Osteoblast (primary cell): ENCODE measurements around the gene CHN2. TPM values are rescaled to one million over a fixed set of nuclear protein-coding genes. Genes with fewer than 3 reads are reported as not detected.

Source experiments
- DNase-seq: peaks from one replicate; pipeline ENCODE4 v3.0.0; 2011; ENCODE audit warnings: low spot score, mixed read lengths; ENCODE audit not compliant: insufficient read length; ENCODE audit errors: missing footprints
- H2AFZ ChIP-seq: 2 replicates; pipeline ENCODE4 v1.6.0; 2011; ENCODE audit warnings: mild to moderate bottlenecking, low read length
- H3K27ac ChIP-seq: 2 replicates; pipeline ENCODE4 v1.5.1; 2011; ENCODE audit warnings: mild to moderate bottlenecking, low read depth, low read length, moderate library complexity
- H3K27me3 ChIP-seq: 2 replicates; pipeline ENCODE4 v1.6.0; 2012; ENCODE audit warnings: mild to moderate bottlenecking, control low read depth, inconsistent platforms, low read length, moderate library complexity; ENCODE audit not compliant: insufficient read depth
- H3K36me3 ChIP-seq: 2 replicates; pipeline ENCODE4 v1.5.1; 2011; ENCODE audit warnings: mild to moderate bottlenecking, low read length, control low read depth, moderate library complexity; ENCODE audit not compliant: insufficient read depth
- H3K4me1 ChIP-seq: 2 replicates; pipeline ENCODE4 v1.5.1; 2011; ENCODE audit warnings: mild to moderate bottlenecking, low read length, control low read depth, moderate library complexity; ENCODE audit not compliant: insufficient read depth
- H3K4me2 ChIP-seq: 2 replicates; pipeline ENCODE4 v1.6.0; 2011; ENCODE audit warnings: mild to moderate bottlenecking, low read length; ENCODE audit not compliant: insufficient read depth
- H3K4me3 ChIP-seq: fragments of 200-600 bp; sonication (generic); 3 replicates; pipeline ENCODE4 v1.5.1; 2012; ENCODE audit warnings: mild to moderate bottlenecking, low read length, inconsistent platforms; ENCODE audit not compliant: insufficient read depth
- H3K79me2 ChIP-seq: 2 replicates; pipeline ENCODE4 v1.6.0; 2012; ENCODE audit warnings: mild to moderate bottlenecking, low read length, control low read depth, inconsistent platforms; ENCODE audit not compliant: insufficient read depth
- H3K9me3 ChIP-seq: 2 replicates; pipeline ENCODE4 v1.5.1; 2011; ENCODE audit warnings: low read depth, low read length, control low read depth
- H4K20me1 ChIP-seq: 2 replicates; pipeline ENCODE4 v1.6.0; 2012; ENCODE audit warnings: mild to moderate bottlenecking, low read length, control low read depth; ENCODE audit not compliant: insufficient read depth
- CTCF ChIP-seq: IDR thresholded peaks from 2 replicates; pipeline ENCODE4 v1.5.1; 2011; ENCODE audit warnings: mild to moderate bottlenecking, low read depth, low read length, moderate library complexity; ENCODE audit errors: extremely low read depth
- total RNA-seq: library from RNA; depleted of rRNA; stranded (reverse); fragments of >200 nt; gene quantifications from 2 replicates; pipeline ENCODE4 v1.2.3, GENCODE V29; 2012

CHN2 gene
- total RNA-seq, 1 donor: under 0.01 TPM

DNA sequence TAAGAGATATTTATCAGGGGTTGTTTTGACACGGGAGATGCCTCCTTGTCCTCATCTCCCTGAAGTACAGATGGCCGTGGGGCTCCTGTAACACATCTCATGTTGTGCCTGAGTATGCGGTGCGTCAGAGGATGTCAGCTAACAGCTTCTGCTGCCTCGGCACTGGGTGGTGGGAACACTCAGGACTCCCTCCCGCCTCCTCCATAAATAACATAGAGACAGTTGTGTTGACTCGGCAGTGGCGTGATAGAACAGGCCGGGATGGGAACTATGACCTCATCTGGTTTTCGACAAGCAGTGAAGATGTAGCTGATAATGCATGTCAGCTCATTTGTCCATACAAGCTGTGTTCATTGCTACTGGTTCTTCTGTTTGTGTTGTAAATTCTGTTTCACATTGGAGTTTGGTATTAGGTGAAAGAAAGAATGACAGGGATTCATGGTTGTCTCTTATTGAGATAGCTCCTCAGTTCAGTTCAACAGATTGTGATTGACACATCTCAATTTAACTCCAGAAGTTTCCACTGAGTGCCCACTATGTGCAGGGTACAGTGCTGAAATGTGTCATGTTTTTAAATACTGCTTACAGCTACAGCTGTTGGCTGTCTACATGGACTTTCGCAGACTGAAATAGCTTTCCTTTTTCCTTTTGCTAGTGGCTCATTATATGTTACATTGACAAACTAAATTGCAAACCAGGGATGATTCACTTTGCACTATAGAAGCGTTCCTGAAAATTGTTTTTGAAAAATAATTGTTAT lies 87.4 kb downstream of the CHN2 start:
- Histone ChIP-seq H3K27ac (no peak overlapping the region), H3K27me3 (peaks cover 29% of the 10 kb centered on the region), H3K9me3 (no peaks in the 10 kb centered on the region), H3K36me3 (no peaks in the 10 kb centered on the region), H3K4me1 (peaks cover 11% of the 10 kb centered on the region), H3K4me3 (no peak overlapping the region), H3K79me2 (no peaks in the 10 kb centered on the region), H4K20me1 (no peaks in the 10 kb centered on the region), H3K4me2 (no peak overlapping the region), H2AFZ (no peak overlapping the region)
- TF ChIP-seq CTCF: no peak
- DNase-seq: no peak

GRCh38 chr7:29282819-29283414 lies 88.3 kb downstream of the CHN2 start:
- H3K79me2 ChIP-seq: no peaks in the 10 kb centered on the region
- H4K20me1 ChIP-seq: no peaks in the 10 kb centered on the region
- no peaks in the 10 kb centered on the region for H3K9me3 ChIP-seq
- H3K36me3 ChIP-seq: no peaks in the 10 kb centered on the region
- peaks cover 29% of the 10 kb centered on the region for H3K27me3 ChIP-seq
- no peak for DNase-seq
- H2AFZ ChIP-seq: no peak overlapping the region
- TF ChIP-seq CTCF: no peak
- no peak overlapping the region for H3K4me3 ChIP-seq
- no peak overlapping the region for H3K4me2 ChIP-seq
- H3K27ac ChIP-seq: no peak overlapping the region
- H3K4me1 ChIP-seq: peaks cover 11% of the 10 kb centered on the region

GRCh38 chr7:29284696-29285443 lies 90.3 kb downstream of the CHN2 start:
- no peak overlapping the region for H3K27ac ChIP-seq
- peaks cover 39% of the 10 kb centered on the region for H3K27me3 ChIP-seq
- TF ChIP-seq CTCF: no peak
- H3K79me2 ChIP-seq: no peaks in the 10 kb centered on the region
- H2AFZ ChIP-seq: no peak overlapping the region
- no peak overlapping the region for H3K4me3 ChIP-seq
- no peaks in the 10 kb centered on the region for H3K36me3 ChIP-seq
- no peak overlapping the region for H3K4me2 ChIP-seq
- H3K9me3 ChIP-seq: no peaks in the 10 kb centered on the region
- peaks cover 11% of the 10 kb centered on the region for H3K4me1 ChIP-seq
- DNase-seq: no peak
- no peaks in the 10 kb centered on the region for H4K20me1 ChIP-seq

- Histone ChIP-seq H3K4me1 (peaks cover 11% of the 10 kb centered on the region), H3K79me2 (no peaks in the 10 kb centered on the region), H3K27ac (no peak overlapping the region), H3K36me3 (no peaks in the 10 kb centered on the region), H3K4me2 (no peak overlapping the region), H4K20me1 (no peaks in the 10 kb centered on the region), H3K9me3 (no peaks in the 10 kb centered on the region), H2AFZ (no peak overlapping the region), H3K27me3 (peaks cover 43% of the 10 kb centered on the region), H3K4me3 (no peak overlapping the region)
- no peak for DNase-seq
- TF ChIP-seq CTCF: no peak
Observed at GRCh38 chr7:29285444-29285793, 90.8 kb downstream of the CHN2 start.
